Measurements from ENCODE around the gene PCDHA12. TPM values are rescaled to one million over a fixed set of nuclear protein-coding genes. Genes with fewer than 3 reads are reported as not detected.

The PCDHA12 gene
- polyA plus RNA-seq, 4 donors: 0.04 to 0.82 (median 0.14) TPM

Other genes starting within 250 kb of the PCDHA12 start
- gene CD14, start 242.1 kb upstream of the PCDHA12 start, polyA plus RNA-seq (ENCODE audit: insufficient read length in 4 of 4): 10 to 100 TPM in 2 of 4 donors, 1 to 10 TPM in 2; 9.1 to 52.7 (median 9.9) TPM
- 10 to 100 TPM; 10.2 to 23.4 (median 15.0) TPM for gene TMCO6, start 235.9 kb upstream of the PCDHA12 start, polyA plus RNA-seq (ENCODE audit: insufficient read length in 4 of 4)
- gene NDUFA2, start 227.7 kb upstream of the PCDHA12 start, polyA plus RNA-seq (ENCODE audit: insufficient read length in 4 of 4): 10 to 100 TPM; 49.2 to 94.6 (median 74.6) TPM
- 100 to 1,000 TPM; 116 to 186 (median 162) TPM for gene IK, start 227.5 kb upstream of the PCDHA12 start, polyA plus RNA-seq (ENCODE audit: insufficient read length in 4 of 4)
- gene WDR55, start 210.4 kb upstream of the PCDHA12 start, polyA plus RNA-seq (ENCODE audit: insufficient read length in 4 of 4): 10 to 100 TPM; 11.9 to 20.6 (median 14.4) TPM
- gene DND1, start 201.7 kb upstream of the PCDHA12 start, polyA plus RNA-seq (ENCODE audit: insufficient read length in 4 of 4): under 1 TPM in 3 of 4 donors, not detected in 1; 0.10 to 0.37 (median 0.24) TPM
- gene HARS1, start 183.9 kb upstream of the PCDHA12 start, polyA plus RNA-seq (ENCODE audit: insufficient read length in 4 of 4): 10 to 100 TPM; 55.2 to 81.9 (median 67.2) TPM
- 10 to 100 TPM; 32.2 to 55.7 (median 45.6) TPM for gene HARS2, start 183.9 kb upstream of the PCDHA12 start, polyA plus RNA-seq (ENCODE audit: insufficient read length in 4 of 4)
- 100 to 1,000 TPM in 2 of 4 donors, 10 to 100 TPM in 2; 89.2 to 147 (median 112) TPM for gene ZMAT2, start 174.9 kb upstream of the PCDHA12 start, polyA plus RNA-seq (ENCODE audit: insufficient read length in 4 of 4)
- under 1 TPM in 2 of 4 donors, not detected in 2; 0.03 to 0.06 TPM for gene PCDHA1, start 89.2 kb upstream of the PCDHA12 start, polyA plus RNA-seq (ENCODE audit: insufficient read length in 4 of 4)
- under 1 TPM; 0.19 to 0.61 (median 0.32) TPM for gene PCDHA2, start 80.5 kb upstream of the PCDHA12 start, polyA plus RNA-seq (ENCODE audit: insufficient read length in 4 of 4)
- gene PCDHA3, start 74.3 kb upstream of the PCDHA12 start, polyA plus RNA-seq (ENCODE audit: insufficient read length in 4 of 4): under 1 TPM; 0.27 to 0.74 (median 0.35) TPM
- gene PCDHA4, start 68.2 kb upstream of the PCDHA12 start, polyA plus RNA-seq (ENCODE audit: insufficient read length in 4 of 4): 1 to 10 TPM in 2 of 4 donors, under 1 TPM in 2; 0.37 to 1.5 (median 0.86) TPM
- under 1 TPM in 2 of 4 donors, not detected in 2; 0.11 to 0.22 TPM for gene PCDHA5, start 53.7 kb upstream of the PCDHA12 start, polyA plus RNA-seq (ENCODE audit: insufficient read length in 4 of 4)
- gene PCDHA6, start 47.3 kb upstream of the PCDHA12 start, polyA plus RNA-seq (ENCODE audit: insufficient read length in 4 of 4): under 1 TPM; 0.26 to 0.79 (median 0.46) TPM
- under 1 TPM; 0.14 to 0.52 (median 0.33) TPM for gene PCDHA7, start 41.0 kb upstream of the PCDHA12 start, polyA plus RNA-seq (ENCODE audit: insufficient read length in 4 of 4)
- gene PCDHA8, start 34.1 kb upstream of the PCDHA12 start, polyA plus RNA-seq (ENCODE audit: insufficient read length in 4 of 4): under 1 TPM in 3 of 4 donors, not detected in 1; 0.08 to 0.22 (median 0.11) TPM
- gene PCDHA9, start 26.9 kb upstream of the PCDHA12 start, polyA plus RNA-seq (ENCODE audit: insufficient read length in 4 of 4): under 1 TPM in 3 of 4 donors, not detected in 1; 0.03 to 0.12 (median 0.06) TPM
- gene PCDHA10, start 19.4 kb upstream of the PCDHA12 start, polyA plus RNA-seq (ENCODE audit: insufficient read length in 4 of 4): 1 to 10 TPM in 1 of 4 donors, under 1 TPM in 3; 0.10 to 1.4 (median 0.65) TPM
- under 1 TPM; 0.17 to 0.38 (median 0.24) TPM for gene PCDHA11, start 6.4 kb upstream of the PCDHA12 start, polyA plus RNA-seq (ENCODE audit: insufficient read length in 4 of 4)
- gene PCDHA13, start 6.8 kb downstream of the PCDHA12 start, polyA plus RNA-seq (ENCODE audit: insufficient read length in 4 of 4): under 1 TPM in 3 of 4 donors, not detected in 1; 0.07 to 0.33 (median 0.09) TPM
- under 1 TPM; 0.09 to 0.52 (median 0.11) TPM for gene PCDHAC1, start 51.0 kb downstream of the PCDHA12 start, polyA plus RNA-seq (ENCODE audit: insufficient read length in 4 of 4)
- 1 to 10 TPM in 2 of 4 donors, under 1 TPM in 2; 0.62 to 1.6 (median 1.0) TPM for gene PCDHAC2, start 91.2 kb downstream of the PCDHA12 start, polyA plus RNA-seq (ENCODE audit: insufficient read length in 4 of 4)
- under 1 TPM; 0.04 to 0.15 (median 0.10) TPM for gene PCDHB1, start 176.1 kb downstream of the PCDHA12 start, polyA plus RNA-seq (ENCODE audit: insufficient read length in 4 of 4)
- gene PCDHB2, start 219.3 kb downstream of the PCDHA12 start, polyA plus RNA-seq (ENCODE audit: insufficient read length in 4 of 4): 1 to 10 TPM; 3.5 to 7.9 (median 6.0) TPM
- gene PCDHB3, start 225.2 kb downstream of the PCDHA12 start, polyA plus RNA-seq (ENCODE audit: insufficient read length in 4 of 4): 1 to 10 TPM; 3.0 to 4.9 (median 3.5) TPM
- gene PCDHB4, start 246.5 kb downstream of the PCDHA12 start, polyA plus RNA-seq (ENCODE audit: insufficient read length in 4 of 4): 1 to 10 TPM; 1.3 to 5.8 (median 2.2) TPM

All from left renal pelvis (tissue), 4 donors.